Measurements from ENCODE around the gene KCNV2. TPM values are rescaled to one million over a fixed set of nuclear protein-coding genes. Genes with fewer than 3 reads are reported as not detected.

The KCNV2 gene
- total RNA-seq (not detected in 2 replicates), polyA plus RNA-seq (not detected in 2 replicates), polyA minus RNA-seq (not detected in 2 replicates)
- total RNA-seq (2013), result not detected

DNA sequence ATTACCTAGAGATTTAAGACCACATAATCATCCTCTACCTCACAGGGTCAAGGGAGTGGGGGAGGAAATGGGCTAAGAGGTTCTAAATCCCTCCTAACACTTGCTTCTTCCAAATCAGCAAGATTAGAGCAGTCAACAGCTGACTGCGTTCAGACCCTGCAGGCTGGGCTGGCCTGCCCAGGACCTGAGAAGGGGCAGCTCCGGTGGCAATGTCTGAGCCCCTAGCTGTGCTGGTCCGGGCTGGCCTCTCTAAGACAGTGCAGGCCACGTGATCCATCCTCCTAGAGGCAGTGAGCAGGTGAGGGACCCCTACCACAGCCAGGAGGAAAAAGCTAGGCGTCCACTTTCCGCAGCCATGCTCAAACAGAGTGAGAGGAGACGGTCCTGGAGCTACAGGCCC lies at the start of gene KCNV2:
Gene KCNV2 (plus strand): TSS at position 126 of the 400 bp plus-strand sequence. CDS start 230 bp downstream, at position 356.
- DNase-seq, result no peak
- Histone ChIP-seq H3K27ac (ENCODE audit: low read length in 2 of 2) (no peak within 1 kb of the TSS), H3K4me2 (replicated peaks; ENCODE audit: low read depth, low read length, poor library complexity, severe bottlenecking) (no peak within 1 kb of the TSS), H3K4me1 (ENCODE audit: control insufficient read depth in 2 of 2, insufficient read depth in 2 of 2, low read length in 2 of 2) (no peaks in the 10 kb centered on the region), H2AFZ (ENCODE audit: insufficient read depth, low read depth, low read length, poor library complexity, severe bottlenecking) (no peak within 1 kb of the TSS), H3K27me3 (replicated peaks in 1 of 4; ENCODE audit: control extremely low read depth in 1 of 4, control insufficient read depth in 3 of 4, insufficient read depth in 4 of 4, low read length in 3 of 4) (no peaks in the 10 kb centered on the region), H3K9me3 (ENCODE audit: control extremely low read depth in 1 of 3, control insufficient read depth in 2 of 3, insufficient read depth in 1 of 3, low read length in 2 of 3) (peaks cover 0 to 19% (median 0%) of the 10 kb centered on the region in 3 donors), H4K20me1 (ENCODE audit: control insufficient read depth, insufficient read depth, low read length, poor library complexity, severe bottlenecking) (no peaks in the 10 kb centered on the region), H3K4me3 (ENCODE audit: control extremely low read depth in 1 of 5, extremely low read depth in 1 of 5, insufficient read depth in 1 of 5, low read depth in 2 of 5, low read length in 4 of 5) (no peak within 1 kb of the TSS), H3K36me3 (replicated peaks in 1 of 2; ENCODE audit: control extremely low read depth in 1 of 2, control insufficient read depth in 1 of 2, extremely low read depth in 1 of 2, insufficient read depth in 2 of 2, low read length in 1 of 2) (no peaks in the 10 kb centered on the region), H3K9ac (ENCODE audit: low read length) (no peak within 1 kb of the TSS), H3K79me2 (ENCODE audit: control insufficient read depth, insufficient read depth, low read length) (no peaks in the 10 kb centered on the region)
- intact Hi-C loops (cut with micrococcal nuclease), result no loop called here
- ATAC-seq (ENCODE audit: low read depth), result no peak
- TF ChIP-seq EZH2 (IDR thresholded peaks at IDR 0.05; ENCODE audit: borderline replicate concordance, insufficient read depth, low read depth, low read length, poor library complexity, severe bottlenecking), result no peak
- TF ChIP-seq, protein P1, sequence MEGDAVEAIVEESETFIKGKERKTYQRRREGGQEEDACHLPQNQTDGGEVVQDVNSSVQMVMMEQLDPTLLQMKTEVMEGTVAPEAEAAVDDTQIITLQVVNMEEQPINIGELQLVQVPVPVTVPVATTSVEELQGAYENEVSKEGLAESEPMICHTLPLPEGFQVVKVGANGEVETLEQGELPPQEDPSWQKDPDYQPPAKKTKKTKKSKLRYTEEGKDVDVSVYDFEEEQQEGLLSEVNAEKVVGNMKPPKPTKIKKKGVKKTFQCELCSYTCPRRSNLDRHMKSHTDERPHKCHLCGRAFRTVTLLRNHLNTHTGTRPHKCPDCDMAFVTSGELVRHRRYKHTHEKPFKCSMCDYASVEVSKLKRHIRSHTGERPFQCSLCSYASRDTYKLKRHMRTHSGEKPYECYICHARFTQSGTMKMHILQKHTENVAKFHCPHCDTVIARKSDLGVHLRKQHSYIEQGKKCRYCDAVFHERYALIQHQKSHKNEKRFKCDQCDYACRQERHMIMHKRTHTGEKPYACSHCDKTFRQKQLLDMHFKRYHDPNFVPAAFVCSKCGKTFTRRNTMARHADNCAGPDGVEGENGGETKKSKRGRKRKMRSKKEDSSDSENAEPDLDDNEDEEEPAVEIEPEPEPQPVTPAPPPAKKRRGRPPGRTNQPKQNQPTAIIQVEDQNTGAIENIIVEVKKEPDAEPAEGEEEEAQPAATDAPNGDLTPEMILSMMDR (IDR thresholded peaks at IDR 0.05), result no peak
- Mint-ChIP-seq H3K27me3 (no peaks in the 10 kb centered on the region), H3K9me3 (ENCODE audit: insufficient read depth) (peaks cover 2% of the 10 kb centered on the region), H3K4me1 (no peaks in the 10 kb centered on the region), H3K4me3 (no peak within 1 kb of the TSS), H3K27ac (no peak within 1 kb of the TSS)
- WGBS (ENCODE audit: insufficient coverage), result 95% methylated on average over 7 of the region's 7 CpGs
- ChIA-PET POLR2A (no interaction called here), CTCF (no interaction called here)

DNA sequence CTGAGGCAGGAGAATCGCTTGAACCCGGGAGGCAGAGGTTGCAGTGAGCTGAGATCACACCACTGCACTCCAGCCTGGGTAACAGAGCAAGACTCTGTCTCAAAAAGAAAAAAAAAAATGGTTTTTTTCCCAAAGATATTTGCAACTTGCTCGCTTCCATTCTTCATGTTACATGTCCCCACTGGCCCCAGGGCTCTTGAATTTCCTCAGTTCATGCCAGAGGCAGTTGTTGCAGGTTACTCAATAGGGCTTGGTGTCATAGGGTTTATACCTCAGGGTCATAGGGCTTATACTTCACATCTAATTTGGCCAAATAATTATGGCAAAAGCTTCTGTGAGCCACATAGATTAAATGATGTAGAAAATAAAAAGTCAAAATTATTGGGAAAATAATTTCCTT lies 44.1 kb upstream of the KCNV2 start:
- intact Hi-C loops (cut with micrococcal nuclease), result no loop called here
- TF ChIP-seq, protein P1 (IDR thresholded peaks at IDR 0.05), result no peak
- TF ChIP-seq EZH2 (IDR thresholded peaks at IDR 0.05; ENCODE audit: borderline replicate concordance, insufficient read depth, low read depth, low read length, poor library complexity, severe bottlenecking), result no peak
- CTCF ChIA-PET, result no interaction called here
- Histone ChIP-seq H3K27me3 (replicated peaks in 1 of 4; ENCODE audit: control extremely low read depth in 1 of 4, control insufficient read depth in 3 of 4, insufficient read depth in 4 of 4, low read length in 3 of 4) (no peaks in the 10 kb centered on the region), H3K36me3 (replicated peaks in 1 of 2; ENCODE audit: control extremely low read depth in 1 of 2, control insufficient read depth in 1 of 2, extremely low read depth in 1 of 2, insufficient read depth in 2 of 2, low read length in 1 of 2) (no peaks in the 10 kb centered on the region), H3K9ac (ENCODE audit: low read length) (no peak overlapping the region), H4K20me1 (ENCODE audit: control insufficient read depth, insufficient read depth, low read length, poor library complexity, severe bottlenecking) (no peaks in the 10 kb centered on the region), H2AFZ (ENCODE audit: insufficient read depth, low read depth, low read length, poor library complexity, severe bottlenecking) (no peak overlapping the region), H3K79me2 (ENCODE audit: control insufficient read depth, insufficient read depth, low read length) (no peaks in the 10 kb centered on the region), H3K4me2 (replicated peaks; ENCODE audit: low read depth, low read length, poor library complexity, severe bottlenecking) (no peak overlapping the region), H3K4me1 (ENCODE audit: control insufficient read depth in 2 of 2, insufficient read depth in 2 of 2, low read length in 2 of 2) (no peaks in the 10 kb centered on the region), H3K4me3 (ENCODE audit: control extremely low read depth in 1 of 5, extremely low read depth in 1 of 5, insufficient read depth in 1 of 5, low read depth in 2 of 5, low read length in 4 of 5) (no peak overlapping the region), H3K27ac (ENCODE audit: low read length in 2 of 2) (no peak overlapping the region), H3K9me3 (ENCODE audit: control extremely low read depth in 1 of 3, control insufficient read depth in 2 of 3, insufficient read depth in 1 of 3, low read length in 2 of 3) (no peaks in the 10 kb centered on the region)
- Mint-ChIP-seq H3K27ac (no peak overlapping the region), H3K4me1 (no peaks in the 10 kb centered on the region), H3K4me3 (no peak overlapping the region), H3K9me3 (ENCODE audit: insufficient read depth) (no peaks in the 10 kb centered on the region), H3K27me3 (no peaks in the 10 kb centered on the region)
- no CpG with 5 or more reads among the region's 3 CpGs for WGBS (ENCODE audit: insufficient coverage)
- POLR2A ChIA-PET, result no interaction called here
- DNase-seq (no peak), ATAC-seq (ENCODE audit: low read depth) (no peak)

All from B cell (primary cell).